Measurements from ENCODE around the gene PRR12.

Gene PRR12

DNA sequence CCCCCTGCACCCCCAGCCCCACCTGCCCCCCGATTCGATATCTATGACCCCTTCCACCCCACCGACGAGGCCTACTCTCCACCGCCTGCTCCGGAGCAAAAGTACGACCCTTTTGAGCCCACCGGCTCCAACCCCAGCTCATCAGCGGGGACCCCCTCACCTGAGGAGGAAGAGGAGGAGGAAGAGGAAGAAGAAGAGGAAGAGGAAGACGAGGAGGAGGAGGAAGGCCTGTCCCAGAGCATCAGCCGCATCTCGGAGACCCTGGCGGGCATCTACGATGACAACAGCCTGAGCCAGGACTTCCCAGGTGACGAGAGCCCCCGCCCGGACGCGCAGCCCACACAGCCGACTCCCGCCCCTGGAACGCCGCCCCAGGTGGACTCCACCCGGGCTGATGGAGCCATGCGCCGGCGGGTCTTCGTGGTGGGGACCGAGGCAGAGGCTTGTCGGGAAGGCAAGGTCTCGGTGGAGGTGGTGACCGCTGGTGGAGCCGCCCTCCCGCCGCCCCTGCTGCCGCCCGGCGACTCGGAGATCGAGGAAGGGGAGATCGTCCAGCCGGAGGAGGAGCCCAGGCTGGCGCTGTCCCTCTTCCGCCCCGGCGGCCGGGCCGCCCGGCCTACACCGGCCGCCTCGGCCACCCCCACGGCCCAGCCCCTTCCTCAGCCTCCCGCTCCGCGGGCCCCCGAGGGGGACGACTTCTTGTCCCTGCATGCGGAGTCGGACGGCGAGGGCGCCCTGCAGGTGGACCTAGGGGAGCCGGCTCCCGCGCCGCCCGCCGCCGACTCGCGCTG lies 60.2 kb downstream of the PRR12 start:
- no peak for DNase-seq

DNA sequence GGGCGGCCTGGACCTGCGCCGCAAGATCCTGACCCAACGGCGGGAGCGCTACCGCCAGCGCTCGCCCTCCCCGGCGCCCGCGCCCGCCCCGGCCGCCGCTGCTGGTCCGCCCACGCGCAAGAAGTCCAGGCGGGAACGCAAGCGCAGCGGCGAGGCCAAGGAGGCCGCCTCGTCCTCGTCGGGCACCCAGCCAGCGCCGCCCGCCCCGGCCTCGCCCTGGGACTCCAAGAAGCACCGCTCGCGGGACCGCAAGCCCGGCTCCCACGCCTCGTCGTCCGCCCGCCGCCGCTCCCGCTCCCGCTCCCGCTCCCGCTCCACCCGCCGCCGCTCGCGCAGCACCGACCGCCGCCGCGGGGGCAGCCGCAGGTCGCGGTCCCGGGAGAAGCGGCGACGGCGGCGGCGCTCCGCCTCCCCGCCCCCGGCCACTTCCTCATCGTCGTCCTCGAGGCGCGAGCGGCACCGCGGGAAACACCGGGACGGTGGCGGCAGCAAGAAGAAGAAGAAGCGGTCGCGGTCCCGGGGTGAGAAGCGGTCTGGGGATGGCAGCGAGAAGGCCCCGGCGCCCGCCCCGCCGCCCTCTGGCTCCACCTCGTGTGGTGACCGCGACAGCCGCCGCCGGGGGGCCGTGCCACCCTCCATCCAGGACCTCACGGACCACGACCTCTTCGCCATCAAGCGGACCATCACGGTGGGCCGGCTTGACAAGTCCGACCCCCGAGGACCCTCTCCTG lies 61.0 kb downstream of the PRR12 start:
- no peak for DNase-seq

DNA sequence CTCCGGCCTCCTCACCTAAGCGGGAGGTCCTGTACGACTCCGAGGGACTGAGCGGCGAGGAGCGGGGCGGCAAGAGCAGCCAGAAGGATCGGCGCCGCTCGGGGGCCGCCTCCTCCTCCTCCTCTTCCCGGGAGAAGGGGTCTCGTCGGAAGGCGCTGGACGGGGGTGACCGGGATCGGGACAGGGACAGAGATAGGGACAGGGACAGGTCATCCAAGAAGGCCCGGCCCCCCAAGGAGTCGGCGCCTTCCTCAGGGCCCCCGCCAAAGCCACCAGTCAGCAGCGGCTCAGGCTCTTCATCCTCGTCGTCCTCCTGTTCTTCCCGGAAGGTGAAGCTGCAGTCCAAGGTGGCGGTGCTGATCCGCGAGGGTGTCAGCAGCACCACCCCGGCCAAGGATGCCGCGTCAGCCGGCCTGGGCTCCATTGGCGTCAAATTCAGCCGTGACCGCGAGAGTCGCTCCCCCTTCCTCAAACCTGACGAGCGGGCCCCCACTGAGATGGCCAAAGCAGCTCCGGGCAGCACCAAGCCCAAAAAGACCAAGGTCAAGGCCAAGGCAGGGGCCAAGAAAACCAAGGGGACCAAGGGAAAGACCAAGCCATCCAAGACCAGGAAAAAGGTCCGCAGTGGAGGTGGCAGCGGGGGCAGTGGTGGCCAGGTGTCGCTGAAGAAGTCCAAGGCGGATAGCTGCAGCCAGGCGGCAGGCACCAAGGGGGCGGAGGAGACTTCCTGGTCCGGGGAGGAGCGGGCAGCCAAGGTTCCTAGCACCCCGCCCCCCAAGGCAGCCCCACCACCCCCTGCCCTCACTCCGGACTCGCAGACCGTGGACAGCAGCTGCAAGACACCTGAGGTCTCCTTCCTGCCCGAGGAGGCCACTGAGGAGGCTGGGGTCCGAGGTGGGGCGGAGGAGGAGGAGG lies 61.8 kb downstream of the PRR12 start:
- DNase-seq = no peak

DNA sequence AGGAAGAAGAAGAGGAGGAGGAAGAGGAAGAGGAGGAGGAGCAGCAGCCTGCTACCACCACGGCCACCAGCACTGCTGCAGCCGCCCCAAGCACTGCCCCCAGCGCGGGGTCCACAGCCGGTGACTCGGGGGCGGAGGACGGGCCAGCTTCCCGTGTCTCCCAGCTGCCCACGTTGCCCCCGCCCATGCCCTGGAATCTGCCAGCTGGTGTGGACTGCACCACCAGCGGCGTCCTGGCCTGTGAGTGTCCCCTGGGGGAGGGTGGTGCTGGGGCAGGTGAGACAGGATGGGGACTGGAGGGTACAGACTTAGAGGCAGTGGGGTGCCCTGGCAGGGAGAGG lies 62.5 kb downstream of the PRR12 start:
- DNase-seq = no peak

DNA sequence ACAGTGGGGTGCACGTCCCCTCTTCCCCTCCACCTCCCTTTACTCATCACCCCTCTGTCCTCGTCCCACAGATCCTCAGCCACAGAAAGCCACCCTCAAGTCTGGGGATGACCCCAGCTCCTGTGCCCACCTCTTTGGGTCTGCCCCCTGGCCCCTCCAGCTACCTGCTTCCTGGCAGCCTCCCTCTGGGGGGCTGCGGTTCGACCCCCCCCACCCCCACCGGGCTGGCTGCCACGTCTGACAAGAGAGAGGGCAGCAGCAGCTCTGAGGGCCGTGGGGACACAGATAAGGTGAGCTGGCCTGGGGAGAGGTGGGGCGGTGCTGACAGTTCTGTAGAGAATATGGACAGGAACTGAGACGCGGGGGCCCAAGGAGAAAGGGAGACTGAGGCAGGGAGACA lies 63.6 kb downstream of the PRR12 start:
- no peak for DNase-seq

DNA sequence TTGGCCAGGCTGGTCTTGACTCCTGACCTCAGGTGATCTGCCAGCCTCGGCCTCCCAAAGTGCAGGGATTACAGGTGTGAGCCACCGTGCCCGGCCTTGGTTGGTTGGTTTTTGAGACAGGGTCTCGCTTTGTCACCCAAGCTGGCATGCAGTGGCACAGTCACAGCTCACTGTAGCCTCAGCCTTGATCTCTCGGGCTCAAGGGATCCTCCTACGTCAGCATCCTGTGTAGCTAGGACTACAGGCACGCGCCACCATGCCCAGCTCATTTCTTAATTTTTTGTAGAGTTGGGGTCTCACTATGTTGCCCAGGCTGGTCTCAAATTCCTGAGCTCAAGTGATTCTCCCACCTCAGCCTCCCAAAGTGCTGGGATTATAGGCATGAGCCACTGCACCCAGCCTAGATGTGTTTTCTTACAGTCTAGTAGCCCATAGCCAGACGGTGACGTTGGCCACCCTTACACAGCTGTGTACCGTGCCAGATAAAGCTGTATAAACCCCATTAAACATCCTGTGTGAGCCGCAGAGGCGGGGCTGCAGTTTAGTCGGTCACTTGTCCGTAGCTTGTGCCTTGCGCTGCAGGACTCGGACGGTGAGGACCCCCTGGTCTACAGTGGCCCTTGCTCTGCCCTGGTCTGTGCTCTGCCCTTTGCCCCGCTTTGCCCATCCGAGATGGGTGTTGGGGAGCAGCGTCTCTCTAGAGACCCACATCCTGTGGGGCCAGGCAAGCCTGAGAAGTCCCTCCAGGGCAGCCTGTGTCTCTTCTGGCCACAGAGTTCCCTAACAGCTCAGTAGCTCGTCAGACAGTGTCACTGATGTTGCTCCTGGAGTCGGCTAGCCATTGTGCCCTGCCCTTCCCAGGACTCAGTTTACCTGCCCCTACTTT lies 64.8 kb downstream of the PRR12 start:
- no peak for DNase-seq

DNA sequence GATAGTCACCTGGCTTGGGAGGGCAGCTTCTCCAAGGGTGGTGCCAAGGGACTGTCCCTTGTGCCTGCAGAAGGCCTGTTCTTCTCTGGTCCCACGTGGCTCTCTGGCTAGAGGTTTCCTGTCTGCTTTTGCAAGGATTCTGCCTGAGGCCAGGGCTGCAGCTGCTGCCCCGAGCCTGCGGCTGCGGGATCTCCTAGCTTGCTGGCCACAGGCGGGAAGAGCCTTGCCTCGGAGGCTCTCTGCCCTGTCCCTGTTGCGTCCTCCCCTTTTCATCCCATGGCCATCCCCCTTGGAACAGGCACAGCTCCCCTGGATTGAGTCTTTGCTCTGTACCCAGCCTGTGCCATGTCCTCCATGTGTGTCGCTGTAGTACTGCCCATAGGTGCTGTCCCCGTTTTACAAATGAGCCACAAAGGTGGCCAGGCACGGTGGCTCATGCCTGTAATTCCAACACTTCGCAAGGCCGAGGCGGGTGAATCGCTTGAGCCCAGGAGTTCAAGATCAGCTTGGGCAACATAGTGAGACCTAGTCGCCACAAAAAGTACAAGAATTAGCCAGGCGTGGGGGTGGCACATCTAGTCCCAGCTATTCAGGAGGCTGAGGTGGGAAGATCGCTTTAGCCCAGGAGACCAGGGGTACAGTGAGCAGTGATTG lies 65.6 kb downstream of the PRR12 start:
- DNase-seq = no peak

DNA sequence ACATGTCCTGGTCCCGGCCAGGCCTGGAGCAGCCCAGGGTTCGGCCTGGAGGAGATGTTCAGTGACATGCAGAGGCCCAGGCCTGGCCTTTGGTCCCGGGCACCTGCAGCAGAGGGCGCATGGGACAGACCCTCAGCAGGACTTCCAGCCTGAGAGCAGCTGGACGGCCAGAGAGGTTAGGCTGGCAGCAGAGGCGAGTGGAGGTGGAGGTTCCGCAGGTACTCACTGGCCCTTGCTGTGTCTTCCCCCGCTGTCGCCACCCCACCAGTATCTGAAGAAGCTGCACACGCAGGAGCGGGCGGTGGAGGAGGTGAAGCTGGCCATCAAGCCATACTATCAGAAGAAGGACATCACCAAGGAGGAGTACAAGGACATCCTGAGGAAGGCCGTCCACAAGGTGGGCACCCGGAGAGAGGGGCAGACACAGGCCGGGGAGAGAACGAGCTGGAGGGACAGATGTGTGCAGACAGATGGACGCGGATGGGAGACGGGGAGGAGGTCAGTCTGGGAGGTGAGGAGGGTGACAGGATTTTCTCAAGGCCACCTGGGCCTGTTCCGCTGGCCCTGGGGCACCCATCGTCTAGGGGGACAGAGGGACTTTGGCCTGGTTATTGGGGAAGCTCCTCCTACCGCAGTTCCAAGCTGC lies 66.6 kb downstream of the PRR12 start:
- DNase-seq = no peak

DNA sequence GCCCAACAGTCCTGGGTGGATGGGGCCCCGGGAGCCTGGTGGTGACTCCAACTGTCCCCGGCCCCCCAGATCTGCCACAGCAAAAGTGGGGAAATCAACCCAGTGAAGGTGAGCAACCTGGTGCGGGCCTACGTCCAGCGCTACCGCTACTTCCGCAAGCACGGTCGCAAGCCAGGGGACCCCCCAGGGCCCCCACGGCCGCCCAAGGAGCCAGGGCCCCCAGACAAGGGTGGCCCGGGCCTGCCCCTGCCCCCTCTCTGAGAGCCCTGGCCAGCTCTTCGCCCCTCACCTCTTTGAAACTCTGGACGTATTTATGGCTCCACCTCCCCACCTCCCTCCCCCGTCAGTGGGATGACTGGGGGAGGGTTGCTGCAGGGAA lies 67.1 kb downstream of the PRR12 start:
- no peak for DNase-seq

DNA sequence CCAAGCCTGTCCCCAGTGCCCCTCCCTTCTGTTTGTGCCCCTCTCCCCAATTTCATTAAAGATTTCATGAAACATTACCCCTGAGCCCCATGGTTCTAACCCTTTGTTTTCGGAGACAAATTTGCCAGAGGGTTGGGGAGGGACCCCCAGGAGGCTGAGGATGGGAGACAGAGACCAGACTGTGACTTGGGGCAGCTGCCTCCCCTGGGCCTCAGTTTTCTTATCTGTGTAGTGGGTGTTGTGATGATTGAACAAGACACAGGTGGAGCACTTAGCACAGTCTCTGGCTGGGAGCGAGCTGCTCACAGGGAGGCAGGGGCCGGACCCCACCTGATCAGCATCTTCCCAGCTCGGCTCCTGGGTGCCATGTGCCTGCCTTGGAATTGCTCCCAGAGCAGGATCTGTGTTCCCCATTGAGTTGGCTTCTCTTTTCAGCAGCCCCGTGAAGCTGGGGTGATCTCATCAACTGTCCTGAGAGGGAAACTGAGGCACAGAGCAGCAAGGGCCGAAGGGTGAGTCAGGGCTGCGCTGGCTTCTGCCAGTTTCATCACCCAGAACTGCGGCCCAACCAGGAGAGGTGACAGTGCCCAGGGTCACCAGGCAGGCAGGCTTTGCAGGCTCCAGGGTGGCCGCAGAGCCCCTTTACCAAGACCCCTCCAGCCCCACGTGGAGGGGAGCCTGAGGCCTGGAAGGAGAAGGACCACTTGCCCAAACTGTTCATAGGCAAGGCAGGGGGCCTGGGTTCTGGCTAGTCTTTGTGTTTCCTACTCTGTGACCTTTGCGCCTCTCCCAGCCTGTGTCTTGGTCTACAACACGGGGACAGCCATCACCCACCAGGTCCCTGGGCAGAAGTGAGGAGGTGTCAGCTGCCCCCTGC lies 67.8 kb downstream of the PRR12 start:
- no peak for DNase-seq

DNA sequence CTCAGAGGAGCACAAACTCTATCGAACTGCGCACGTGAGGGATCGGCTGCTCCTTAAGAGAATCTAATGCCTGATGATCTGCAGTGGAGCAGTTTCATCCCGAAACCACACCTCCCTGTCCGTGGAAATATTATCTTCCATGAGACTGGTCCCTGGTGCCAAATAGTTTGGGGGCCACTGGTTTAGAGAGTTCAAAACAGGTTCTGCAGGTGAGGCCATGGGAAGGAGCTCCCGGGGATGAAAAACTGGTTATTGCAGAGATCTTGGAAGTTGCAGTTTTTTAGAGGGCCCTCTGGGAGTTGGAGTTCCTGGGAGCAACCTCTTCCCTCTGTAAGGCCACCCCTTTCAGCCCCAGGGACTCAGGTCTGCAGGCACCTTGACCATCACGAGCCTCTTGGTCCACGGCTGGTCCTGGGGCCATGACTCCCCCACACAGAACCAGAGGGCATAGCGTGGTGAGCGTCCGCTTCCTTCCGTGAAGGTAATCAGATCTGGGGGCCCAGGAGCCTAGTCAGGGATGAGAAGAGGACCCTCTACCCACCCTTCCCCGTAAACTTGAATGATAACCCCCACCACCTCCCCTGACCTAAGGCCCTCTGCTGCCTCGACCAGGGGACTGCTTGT lies 69.5 kb downstream of the PRR12 start:
- no peak for DNase-seq

DNA sequence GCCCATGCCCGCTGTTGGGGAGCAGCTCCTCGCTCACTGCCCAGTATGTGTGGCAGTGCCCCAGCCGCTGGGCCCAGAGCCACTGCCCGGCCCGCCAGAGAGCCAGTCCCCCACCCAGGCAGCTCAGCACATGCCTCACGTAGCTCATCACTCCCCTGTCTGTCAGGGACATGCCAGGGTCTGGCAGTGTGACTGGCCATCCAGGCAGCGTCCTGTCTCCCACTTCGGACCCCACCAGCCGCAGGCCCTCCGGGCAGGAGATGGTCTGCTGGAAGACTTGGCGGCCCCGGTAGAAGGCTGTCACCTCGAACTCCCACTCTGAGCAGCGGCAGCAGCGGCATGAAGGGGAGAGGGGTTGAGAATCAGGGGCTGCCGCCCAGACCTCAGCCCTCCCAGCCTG lies 71.0 kb downstream of the PRR12 start:
- DNase-seq = no peak

DNA sequence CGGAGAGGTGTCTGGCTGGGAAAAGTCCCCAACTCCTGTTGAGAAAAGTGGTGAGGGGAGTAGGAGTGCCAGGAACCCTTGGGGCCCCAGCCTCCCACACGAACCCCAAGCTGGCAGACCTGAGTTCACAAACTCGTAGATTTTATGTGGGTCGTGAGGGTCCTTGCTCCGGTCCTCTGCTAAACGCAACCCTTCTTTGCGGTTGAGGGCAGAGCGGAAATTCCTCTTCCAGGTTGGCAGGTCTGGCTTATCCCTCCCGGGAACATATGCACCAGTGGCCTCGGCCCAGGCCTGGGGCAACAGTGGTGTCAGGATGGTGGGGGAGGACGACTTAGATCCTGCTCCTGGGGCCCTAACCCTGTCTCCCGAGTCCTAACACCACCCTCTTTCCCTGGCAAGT lies 72.2 kb downstream of the PRR12 start:
- no peak for DNase-seq

DNA sequence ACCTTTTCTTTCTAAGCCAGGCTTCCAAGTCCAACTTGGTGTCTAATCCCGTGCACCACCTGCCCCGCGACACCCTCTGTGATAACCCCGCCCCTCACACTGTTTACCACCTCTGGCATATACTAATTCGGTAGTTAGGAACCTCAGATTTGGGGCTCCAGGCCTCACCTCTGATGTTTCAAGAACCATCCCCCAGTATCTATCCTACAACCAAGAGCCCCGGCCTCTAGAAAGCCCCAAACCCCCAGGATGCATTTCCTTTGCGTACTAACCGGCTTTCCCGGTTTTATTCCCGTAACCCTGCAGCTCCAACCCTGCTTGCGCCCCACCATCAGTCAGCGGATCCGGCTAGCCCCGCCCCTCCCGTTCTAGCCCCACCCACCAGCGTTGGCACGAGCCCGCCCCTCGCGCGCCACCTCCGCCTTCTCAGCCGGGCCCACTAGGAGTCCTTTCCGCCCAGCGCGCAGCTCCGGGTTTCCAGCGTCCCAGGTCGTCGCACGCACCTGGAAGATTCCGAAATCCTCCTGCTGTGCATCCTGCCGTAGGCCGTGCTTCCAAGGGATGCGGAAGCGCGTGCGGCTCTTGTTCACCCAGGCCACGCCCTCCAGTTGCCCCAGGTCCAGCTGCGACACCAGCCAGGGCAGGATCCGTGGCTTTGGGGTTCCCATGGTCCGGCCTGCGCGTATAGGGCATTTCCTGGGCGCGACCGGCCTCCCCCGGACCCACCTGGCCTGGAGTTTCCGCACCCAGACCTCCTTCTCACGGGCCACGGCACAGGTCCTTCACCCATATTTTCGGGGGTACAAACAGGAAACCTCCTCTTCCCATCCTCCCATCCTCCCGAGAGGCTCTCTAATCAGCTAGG lies 73.4 kb downstream of the PRR12 start:
- peak; percentile 55 to 85 for DNase-seq

DNA sequence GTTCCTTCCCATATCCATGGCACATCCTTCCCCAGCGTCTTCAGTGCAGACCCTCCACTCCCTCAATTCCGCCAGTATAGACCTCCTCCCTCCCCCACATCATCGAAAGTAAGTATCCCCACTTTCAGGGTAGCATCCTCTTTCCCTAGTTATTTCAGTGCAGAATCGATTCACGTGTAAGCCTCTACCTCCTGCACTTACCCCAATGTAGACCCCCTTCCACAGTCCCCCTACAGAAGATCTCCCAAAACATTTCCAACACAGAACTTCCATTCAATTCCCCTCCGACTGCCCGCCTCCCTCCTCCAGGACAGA lies 74.0 kb downstream of the PRR12 start:
- no peak for DNase-seq

DNA sequence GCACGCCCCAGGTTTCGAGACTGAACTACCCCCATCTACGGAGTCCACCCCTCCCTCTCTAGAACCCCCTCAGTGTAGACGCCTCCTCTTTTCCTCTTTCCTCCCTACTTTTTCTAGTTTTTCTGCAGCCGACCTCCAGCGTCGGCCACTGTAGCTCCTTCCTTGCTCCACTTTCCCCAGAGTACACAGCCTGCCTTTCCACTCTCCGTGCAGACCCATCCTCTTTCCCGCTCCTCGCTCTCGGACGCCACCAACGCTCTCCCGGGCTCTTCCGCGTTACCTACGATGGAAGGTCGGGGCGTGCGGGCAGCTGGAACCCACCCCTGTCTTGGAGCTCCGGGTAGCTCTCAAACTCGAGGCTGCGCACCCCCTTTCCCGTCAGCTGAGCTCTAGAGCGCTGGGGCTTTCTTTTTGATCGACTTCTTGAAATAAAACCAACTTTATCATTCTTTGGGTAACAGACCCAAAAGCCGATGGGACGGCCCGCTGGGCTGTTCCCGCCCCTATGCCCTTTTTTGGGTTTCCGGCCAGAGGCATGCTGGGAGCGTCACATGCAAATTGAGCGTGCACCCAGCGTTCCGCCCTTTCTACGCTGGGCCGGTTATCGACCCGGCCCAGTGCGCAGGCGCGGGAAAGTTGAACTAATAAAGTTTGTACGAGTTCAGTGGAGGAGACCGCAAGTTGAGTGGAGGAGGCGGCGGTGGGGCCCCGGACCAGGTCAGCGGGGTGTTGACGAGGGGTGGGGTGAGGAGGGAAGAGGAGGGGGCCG lies 74.6 kb downstream of the PRR12 start, which contains the start of the genes BCL2L12 and IRF3:
Gene BCL2L12, plus strand, starts transcription at position 583 of the 769 bp plus-strand sequence. CDS start 760 bp downstream, outside the sequence.
Gene IRF3, minus strand, starts transcription at position 507 of the 769 bp plus-strand sequence. CDS start 1,019 bp downstream, outside the sequence.
- peak; percentile 94 to 99 for DNase-seq

DNA sequence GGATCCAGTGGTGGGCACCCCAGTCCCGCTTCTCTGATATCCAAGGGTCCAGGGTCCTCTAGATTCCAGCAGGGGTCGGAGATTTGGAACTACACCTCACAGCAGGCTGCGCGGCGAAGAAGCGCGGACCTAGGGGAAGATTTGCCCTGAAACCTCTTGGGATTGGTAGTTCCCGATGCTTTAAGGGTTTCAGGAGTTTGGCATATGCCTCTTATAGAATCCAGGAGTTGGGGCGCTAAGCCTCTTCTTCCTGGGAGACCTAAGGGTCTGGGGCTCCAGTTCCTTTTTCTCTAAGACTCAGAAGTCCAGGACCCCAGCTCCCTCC lies 75.1 kb downstream of the PRR12 start:
- no peak for DNase-seq

DNA sequence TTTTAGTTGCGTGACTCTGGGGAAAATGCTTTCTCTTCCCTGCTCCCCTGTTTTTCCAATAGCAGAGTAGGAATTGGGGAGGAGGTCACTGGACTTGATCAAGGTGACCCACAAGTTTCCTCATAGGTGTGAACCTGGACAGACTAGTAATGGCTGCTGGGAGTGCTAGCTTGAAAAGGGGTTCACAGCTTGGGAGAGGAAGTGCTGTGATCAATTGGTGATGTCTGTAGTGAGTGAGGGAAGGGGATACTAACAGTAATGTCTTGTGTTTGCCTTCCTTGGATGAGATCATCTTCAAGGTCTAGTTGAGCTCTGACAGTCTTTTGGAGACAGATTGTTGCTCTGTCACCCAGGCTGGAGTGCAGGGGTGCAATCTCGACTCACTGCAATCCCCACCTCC lies 76.5 kb downstream of the PRR12 start:
- DNase-seq = no peak
